ENCODE results near the gene FAM98A. TPM values are rescaled to one million over a fixed set of nuclear protein-coding genes. Genes with fewer than 3 reads are reported as not detected.

Gene FAM98A
- total and polyA plus RNA-seq, 2 donors from 2014 or later: 31.3 to 41.2 TPM

- no peak for TF ChIP-seq CTCF (IDR thresholded peaks at IDR 0.05; ENCODE audit: borderline replicate concordance, extremely low read depth, insufficient read depth)
- no peaks in the 10 kb centered on the region for H3K36me3 ChIP-seq (ENCODE audit: control insufficient read depth in 2 of 3, insufficient read depth in 3 of 3, low read length in 3 of 3)
- DNase-seq (no peak), FAIRE-seq (no peak)
- H3K4me3 ChIP-seq (ENCODE audit: low read length in 3 of 3): no peak overlapping the region
- peaks cover 0 to 7% (median 0%) of the 10 kb centered on the region in 3 donors for H3K4me1 ChIP-seq (ENCODE audit: control insufficient read depth in 2 of 3, insufficient read depth in 2 of 3, low read depth in 1 of 3, low read length in 3 of 3)
- H3K9ac ChIP-seq (ENCODE audit: low read length in 3 of 3): no peak overlapping the region
- H3K27me3 ChIP-seq (ENCODE audit: control insufficient read depth, insufficient read depth, low read length): no peaks in the 10 kb centered on the region
- intact Hi-C loops (cut with DNase I): no loop called here
- peak overlapping the region in 1 of 2 donors; percentile 23 for H3K27ac ChIP-seq (ENCODE audit: low read depth in 2 of 2, low read length in 2 of 2)
- no peaks in the 10 kb centered on the region for H3K9me3 ChIP-seq (ENCODE audit: control insufficient read depth in 2 of 3, insufficient read depth in 1 of 3, low read length in 3 of 3)
Measured at GRCh38 chr2:33552758-33553461, 46.2 kb downstream of the FAM98A start.

GRCh38 chr2:33550206-33550605, 48.9 kb downstream of the FAM98A start:
- Histone ChIP-seq H3K27ac (ENCODE audit: low read depth in 2 of 2, low read length in 2 of 2) (no peak overlapping the region), H3K4me1 (ENCODE audit: control insufficient read depth in 2 of 3, insufficient read depth in 2 of 3, low read depth in 1 of 3, low read length in 3 of 3) (peaks cover 0 to 2% (median 0%) of the 10 kb centered on the region in 3 donors), H3K4me3 (ENCODE audit: low read length in 3 of 3) (no peak overlapping the region), H3K9me3 (ENCODE audit: control insufficient read depth in 2 of 3, insufficient read depth in 1 of 3, low read length in 3 of 3) (no peaks in the 10 kb centered on the region), H3K9ac (ENCODE audit: low read length in 3 of 3) (no peak overlapping the region), H3K27me3 (ENCODE audit: control insufficient read depth, insufficient read depth, low read length) (no peaks in the 10 kb centered on the region), H3K36me3 (ENCODE audit: control insufficient read depth in 2 of 3, insufficient read depth in 3 of 3, low read length in 3 of 3) (no peaks in the 10 kb centered on the region)
- intact Hi-C loops (cut with DNase I): no loop called here
- no peak for TF ChIP-seq CTCF (IDR thresholded peaks at IDR 0.05; ENCODE audit: borderline replicate concordance, extremely low read depth, insufficient read depth)
- DNase-seq (no peak), FAIRE-seq (no peak)

- no peak overlapping the region for H3K27ac ChIP-seq (ENCODE audit: low read depth in 2 of 2, low read length in 2 of 2)
- H3K9ac ChIP-seq (ENCODE audit: low read length in 3 of 3): no peak overlapping the region
- FAIRE-seq: no peak
- no peak for DNase-seq
- H3K36me3 ChIP-seq (ENCODE audit: control insufficient read depth in 2 of 3, insufficient read depth in 3 of 3, low read length in 3 of 3): peaks cover 0 to 4% (median 0%) of the 10 kb centered on the region in 3 donors
- no peak for TF ChIP-seq CTCF (IDR thresholded peaks at IDR 0.05; ENCODE audit: borderline replicate concordance, extremely low read depth, insufficient read depth)
- no peaks in the 10 kb centered on the region for H3K4me1 ChIP-seq (ENCODE audit: control insufficient read depth in 2 of 3, insufficient read depth in 2 of 3, low read depth in 1 of 3, low read length in 3 of 3)
- no peak overlapping the region for H3K4me3 ChIP-seq (ENCODE audit: low read length in 3 of 3)
- H3K9me3 ChIP-seq (ENCODE audit: control insufficient read depth in 2 of 3, insufficient read depth in 1 of 3, low read length in 3 of 3): no peaks in the 10 kb centered on the region
- intact Hi-C loops (cut with DNase I): no loop called here
- no peaks in the 10 kb centered on the region for H3K27me3 ChIP-seq (ENCODE audit: control insufficient read depth, insufficient read depth, low read length)
Measured at GRCh38 chr2:33541243-33541642, 57.9 kb downstream of the FAM98A start.
